Right lobe of liver (tissue), 6 donors: ENCODE results near the gene MYO1D. TPM values are rescaled to one million over a fixed set of nuclear protein-coding genes. Genes with fewer than 3 reads are reported as not detected.
A peak's percentile ranks its signal among the peaks of the same experiment; 100 is the strongest.

Experiments
- ATAC-seq, 4 donors: fragments of 200-7000 bp; cut with Tn5 transposase; one replicate each; pipeline ENCODE4 v1.9.1; 2020; ENCODE audit warnings: mild to moderate bottlenecking in 4 of 4, moderate library complexity in 4 of 4
- DNase-seq, 3 donors: peaks; one replicate each; pipeline ENCODE4 v3.0.0-alpha.2; 2020
- H3K27ac ChIP-seq, 3 donors: fragments of 200-600 bp; one replicate each; pipeline ENCODE4 v1.8.0; 2022
- H3K27me3 ChIP-seq, 2 donors: fragments of 200-600 bp; one replicate each; pipeline ENCODE4 v1.8.0; 2022
- H3K36me3 ChIP-seq, 4 donors: fragments of 200-600 bp; sonication (generic) in 1 of 4; one replicate each; pipeline versions ENCODE4 v1.5.1 to v1.8.0; 2017 to 2022; ENCODE audit warnings: control low read depth in 1 of 4
- H3K4me1 ChIP-seq, 4 donors: fragments of 200-600 bp; sonication (generic) in 1 of 4; one replicate each; pipeline versions ENCODE4 v1.5.1 to v1.8.0; 2017 to 2022; ENCODE audit warnings: control low read depth in 1 of 4
- H3K4me3 ChIP-seq, 3 donors: fragments of 200-600 bp; one replicate each; pipeline ENCODE4 v1.8.0; 2022
- H3K9me3 ChIP-seq, 4 donors: fragments of 200-600 bp; sonication (generic) in 1 of 4; one replicate each; pipeline versions ENCODE4 v1.5.1 to v1.8.0; 2017 to 2022; ENCODE audit warnings: control low read depth in 1 of 4
- CTCF ChIP-seq, 4 donors: fragments of 200-600 bp in 3 of 4; fragments of 450-650 bp in 1 of 4; IDR thresholded peaks; one replicate each; pipeline versions ENCODE4 v1.5.1 to v1.8.0; 2016 to 2022; ENCODE audit warnings: antibody characterized with exemption in 4 of 4, mild to moderate bottlenecking in 2 of 4
- POLR2A ChIP-seq: fragments of 450-650 bp; IDR thresholded peaks from one replicate; pipeline ENCODE4 v1.6.1; 2017; ENCODE audit warnings: antibody characterized with exemption, mild to moderate bottlenecking
- WGBS: methylation state at CpG from one replicate; pipeline ENCODE4 v1.1.6; 2018; ENCODE audit warnings: low coverage, low lambda C conversion rate; ENCODE audit not compliant: insufficient coverage; ENCODE audit errors: missing lambda C conversion rate; 5-methylcytosine and 5-hydroxymethylcytosine counted together
- intact Hi-C, 2 donors: fragments of 100-400 bp; cut with DNase I; formaldehyde crosslinking; loops; one replicate each; pipeline versions ENCODE4 v1.11.2 to v1.14.1; 2022
- total RNA-seq, 6 experiments: library from RNA; depleted of rRNA in 2 of 6; stranded (reverse); fragments of >200 nt in 2 of 6; fragmentation: NEBNext Ultra II Directional in 3 of 6; extraction: Animal tissue kit (Norgen Biotek cat#: 25700) in 3 of 6; gene quantifications; one replicate each; pipeline versions ENCODE4 v1.1.0 to v1.2.4, GENCODE V29; 2016 to 2023
- donor health status: DM: no; HTN: yes; CAD: no.
- donor health status: DM: no; HTN: no; CAD: no.
- donor health status: DM: no; HTN: no; CAD: no.
- donor health status: DM: no; HTN: yes; CAD: no.
- donor health status: DM: no; HTN: yes; CAD: no.

MYO1D gene
- total RNA-seq, 6 experiments from 2014 or later, result 17.6 to 25.7 (median 21.0) TPM

GRCh38 chr17:32783602-32784001 lies 93.3 kb downstream of the MYO1D start:
- no peaks in the 10 kb centered on the region for H3K27me3 ChIP-seq
- H3K9me3 ChIP-seq, result no peaks in the 10 kb centered on the region
- DNase-seq, result no peak
- H3K27ac ChIP-seq, result no peak overlapping the region
- H3K4me1 ChIP-seq, result no peaks in the 10 kb centered on the region
- no peaks in the 10 kb centered on the region for H3K36me3 ChIP-seq
- no peak overlapping the region for H3K4me3 ChIP-seq
- 18% methylated on average over 3 of the region's 3 CpGs for WGBS
- intact Hi-C loops, result loop anchor here (5.0 to 10.0 kb wide), 2 partner anchors 91 to 94 kb away; partner anchors contain the start of gene MYO1D (in 2 of the 2)
- peak; percentile 78 to 89 (median 84) for ATAC-seq
- TF ChIP-seq POLR2A (no peak), CTCF (IDR thresholded peaks at IDR 0.05) (peak; percentile 74 to 87 (median 80))

- no peaks in the 10 kb centered on the region for H3K36me3 ChIP-seq
- H3K27ac ChIP-seq, result no peak overlapping the region
- intact Hi-C loops, result loop anchor here (5.0 to 10.0 kb wide), 2 partner anchors 94 to 97 kb away; partner anchors contain the start of gene MYO1D (in 2 of the 2)
- H3K9me3 ChIP-seq, result no peaks in the 10 kb centered on the region
- no peak for DNase-seq
- no peaks in the 10 kb centered on the region for H3K4me1 ChIP-seq
- 78% methylated on average over 6 of the region's 6 CpGs for WGBS
- H3K4me3 ChIP-seq, result no peak overlapping the region
- H3K27me3 ChIP-seq, result no peaks in the 10 kb centered on the region
- no peak for ATAC-seq
- TF ChIP-seq CTCF (IDR thresholded peaks at IDR 0.05) (no peak), POLR2A (no peak)
These were observed 96.2 kb downstream of the MYO1D start for GRCh38 chr17:32780721-32781120.

GRCh38 chr17:32777922-32778321 lies 99.0 kb downstream of the MYO1D start:
- ATAC-seq (no peak), DNase-seq (no peak)
- H3K4me3 ChIP-seq, result no peak overlapping the region
- no peak overlapping the region for H3K27ac ChIP-seq
- no peaks in the 10 kb centered on the region for H3K27me3 ChIP-seq
- H3K36me3 ChIP-seq, result no peaks in the 10 kb centered on the region
- H3K9me3 ChIP-seq, result no peaks in the 10 kb centered on the region
- no peaks in the 10 kb centered on the region for H3K4me1 ChIP-seq
- intact Hi-C loops, result loop anchor here in 1 of 2 donors (10.0 kb wide), 1 partner anchor 303 kb away; no protein-coding TSS in a partner anchor
- TF ChIP-seq POLR2A, result no peak
- no peak for TF ChIP-seq CTCF (IDR thresholded peaks at IDR 0.05)

- Histone ChIP-seq H3K27ac (no peak overlapping the region), H3K4me1 (no peaks in the 10 kb centered on the region), H3K9me3 (no peaks in the 10 kb centered on the region), H3K4me3 (no peak overlapping the region), H3K27me3 (no peaks in the 10 kb centered on the region), H3K36me3 (no peaks in the 10 kb centered on the region)
- intact Hi-C loops, result loop anchor here in 1 of 2 donors (10.0 kb wide), 1 partner anchor 303 kb away; no protein-coding TSS in a partner anchor
- DNase-seq, result no peak
- no peak for ATAC-seq
- WGBS, result 96% methylated on average over 13 of the region's 14 CpGs
- no peak for TF ChIP-seq CTCF (IDR thresholded peaks at IDR 0.05)
- TF ChIP-seq POLR2A, result no peak
These were observed 99.5 kb downstream of the MYO1D start for GRCh38 chr17:32777436-32777835.

GRCh38 chr17:32774695-32775084 lies 102.2 kb downstream of the MYO1D start:
- ATAC-seq (no peak), DNase-seq (no peak)
- no peaks in the 10 kb centered on the region for H3K4me1 ChIP-seq
- H3K4me3 ChIP-seq, result no peak overlapping the region
- WGBS, result 88% methylated on average over 2 of the region's 2 CpGs
- intact Hi-C loops, result loop anchor here in 1 of 2 donors (10.0 kb wide), 1 partner anchor 300 kb away; no protein-coding TSS in a partner anchor
- TF ChIP-seq POLR2A (no peak), CTCF (IDR thresholded peaks at IDR 0.05) (no peak)
- H3K27me3 ChIP-seq, result no peaks in the 10 kb centered on the region
- no peaks in the 10 kb centered on the region for H3K36me3 ChIP-seq
- no peak overlapping the region for H3K27ac ChIP-seq
- H3K9me3 ChIP-seq, result no peaks in the 10 kb centered on the region
